ENCODE data around the gene IGFL2.
"Not testable (repeated sequence)": the region's sequence is repeated elsewhere in the genome, so short reads cannot be mapped to it uniquely, and the experiment has no call there.

The IGFL2 gene

DNA sequence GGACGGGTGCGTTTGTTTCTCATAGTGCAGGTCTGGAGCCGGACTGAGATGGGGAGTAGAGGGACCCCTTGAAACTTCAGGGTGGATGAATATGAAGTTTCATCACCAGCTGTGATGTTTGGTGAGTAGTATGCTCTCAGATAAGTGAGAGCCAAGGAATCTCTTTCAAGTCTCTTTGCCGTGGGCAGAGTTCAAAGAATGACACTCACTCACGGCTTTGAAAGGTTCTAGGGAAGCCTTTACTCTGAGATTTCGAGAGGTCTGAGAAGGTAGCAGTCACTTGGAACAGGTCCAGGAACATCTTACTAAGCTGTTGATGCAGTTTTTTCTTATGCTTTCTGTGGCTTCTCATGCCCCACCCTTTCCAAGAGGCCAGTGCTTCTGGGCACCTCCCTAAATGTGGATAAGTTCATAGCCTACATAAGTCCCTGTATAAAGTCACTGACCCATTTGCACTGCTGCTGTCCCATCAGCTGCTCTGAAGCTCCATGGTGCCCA is at the start of gene IGFL2:
Gene IGFL2 (plus strand): TSS at position 448 of the 498 bp plus-strand sequence. CDS start 41 bp downstream, at position 489.
- no peak for DNase-seq (ENCODE audit: low read depth)

DNA sequence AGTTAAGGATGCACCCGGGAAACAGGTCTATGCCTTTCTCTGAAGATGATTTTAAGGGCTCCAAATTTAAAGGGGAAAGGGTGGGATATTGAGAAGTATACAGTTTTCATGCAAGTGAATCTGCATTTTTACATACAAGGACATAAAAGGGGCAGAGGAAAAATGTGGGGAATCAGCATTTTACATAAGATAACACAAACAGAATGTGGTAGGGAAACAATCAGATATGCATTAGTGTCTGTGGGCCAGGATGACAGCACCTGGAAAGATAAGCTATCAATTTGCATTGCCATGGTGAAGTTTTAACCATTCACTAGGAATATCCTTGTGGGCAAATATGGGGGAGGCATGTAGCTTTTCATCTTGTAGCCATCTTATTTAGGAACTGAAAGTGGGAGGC is 47.7 kb upstream of the IGFL2 start:
- no peak for DNase-seq (ENCODE audit: low read depth)

DNA sequence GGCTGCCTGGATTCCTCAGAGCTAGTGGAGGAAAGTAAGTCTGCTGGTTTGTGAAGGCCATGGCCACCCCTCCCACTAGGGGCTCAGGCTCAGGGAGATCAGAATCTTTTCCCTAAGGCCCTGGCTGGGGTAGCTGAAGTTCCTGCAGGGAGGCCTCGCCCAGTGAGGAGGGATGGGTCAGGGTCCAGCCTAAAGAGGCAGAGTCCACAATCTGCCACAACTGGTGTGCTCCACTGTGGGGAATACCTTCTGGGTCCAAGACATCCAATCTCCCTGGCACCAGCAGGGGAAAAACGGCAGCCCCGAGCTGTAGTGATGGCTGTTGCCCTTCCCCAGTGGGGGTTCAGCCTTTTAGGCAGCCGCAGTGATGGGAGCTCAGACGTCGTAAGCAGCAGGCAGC is 46.7 kb upstream of the IGFL2 start:
- DNase-seq (ENCODE audit: low read depth), result no peak

DNA sequence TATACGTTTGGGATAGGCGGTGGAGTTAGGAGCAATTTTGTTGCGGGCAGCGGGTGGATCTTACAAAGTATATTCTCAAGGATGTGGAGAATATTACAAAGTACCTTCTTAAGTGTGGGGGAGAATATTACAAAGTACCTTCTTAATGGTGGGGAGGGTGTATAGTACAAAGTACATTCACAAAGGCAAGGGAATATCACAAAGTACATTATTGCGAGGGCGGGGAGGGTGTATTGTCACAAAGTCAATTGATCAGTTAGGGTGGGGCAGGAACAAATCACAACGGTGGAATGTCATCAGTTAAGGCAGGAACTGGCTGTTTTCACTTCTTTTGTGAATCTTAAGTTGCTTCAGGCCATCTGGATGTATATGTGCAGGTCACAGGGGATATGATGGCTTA is 45.7 kb upstream of the IGFL2 start:
- not testable (repeated sequence) for DNase-seq (ENCODE audit: low read depth)

DNA sequence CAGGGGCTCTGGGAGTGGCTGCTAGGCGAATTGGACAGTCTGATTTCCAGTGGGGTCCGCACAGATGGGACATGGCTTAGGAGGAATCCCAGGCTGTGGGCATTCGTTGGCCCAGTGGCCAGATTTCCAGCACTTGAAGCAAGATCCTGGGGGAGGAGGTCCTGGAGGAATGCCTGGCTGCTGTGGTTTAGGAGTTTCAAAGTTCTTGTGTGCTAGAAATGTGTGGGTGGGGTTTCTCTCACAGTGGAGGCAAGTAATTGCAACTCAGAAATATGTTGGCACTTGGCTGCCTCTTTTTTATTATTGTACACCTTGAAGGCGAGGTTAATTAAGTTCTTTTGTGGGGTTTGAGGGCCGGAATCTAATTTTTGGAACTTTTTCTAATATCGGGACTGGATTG is 40.7 kb upstream of the IGFL2 start:
- no peak for DNase-seq (ENCODE audit: low read depth)

DNA sequence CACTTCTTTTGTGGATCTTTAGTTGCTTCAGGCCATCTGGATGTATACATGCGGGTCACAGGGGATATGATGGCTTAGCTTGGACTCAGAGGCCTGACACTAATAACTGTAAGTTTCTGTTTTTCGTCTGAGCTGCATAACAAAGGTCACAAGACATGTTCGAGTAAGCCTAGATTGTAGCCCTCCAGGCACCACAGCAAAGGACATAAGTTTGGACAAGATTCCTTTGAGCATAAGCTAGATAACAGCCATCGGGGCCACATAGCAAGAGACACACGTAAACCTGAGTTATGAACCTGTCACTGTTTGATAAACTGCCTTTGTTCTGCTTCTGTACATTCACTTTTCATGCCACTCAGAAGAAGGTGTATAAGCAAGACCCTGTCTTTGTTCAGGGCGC is 38.2 kb upstream of the IGFL2 start:
- DNase-seq (ENCODE audit: low read depth), result no peak

DNA sequence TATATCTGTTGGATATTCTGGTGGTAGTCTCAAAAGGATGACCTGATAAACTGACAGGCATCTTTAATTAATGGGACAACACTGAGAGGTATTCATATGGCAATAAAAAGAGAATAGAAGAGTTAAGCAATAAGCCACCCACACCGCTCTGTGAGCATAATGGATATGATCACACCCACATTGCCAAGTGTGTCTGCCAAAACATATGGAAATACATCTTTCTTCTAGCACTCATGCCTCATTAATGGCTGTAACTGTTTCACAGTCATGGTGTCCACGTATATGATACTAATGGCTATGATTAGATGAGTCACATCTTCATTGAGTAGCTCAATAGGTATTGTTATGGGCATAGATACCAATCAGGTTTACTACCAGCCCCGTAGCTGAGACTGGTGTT is 36.7 kb upstream of the IGFL2 start:
- DNase-seq (ENCODE audit: low read depth), result no peak

DNA sequence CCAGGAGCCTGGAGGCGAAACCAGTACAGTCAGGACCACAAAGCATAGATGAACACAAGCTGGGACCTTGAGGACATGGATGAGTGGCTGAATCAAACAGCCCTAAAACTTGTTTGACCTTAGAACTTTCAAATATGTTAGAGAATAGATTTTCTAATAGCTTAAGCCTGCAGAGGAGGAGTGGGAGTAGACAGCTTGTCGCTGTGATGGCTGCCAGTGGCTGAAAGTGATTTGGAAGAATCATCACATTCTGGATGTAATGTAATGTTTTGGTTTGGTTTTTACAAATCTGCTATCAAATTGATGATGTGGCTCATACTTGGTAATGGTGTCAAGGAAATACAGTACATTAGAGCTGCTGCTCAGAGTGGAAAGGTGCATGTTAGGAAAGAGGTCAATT is 35.5 kb upstream of the IGFL2 start:
- DNase-seq (ENCODE audit: low read depth), result no peak

DNA sequence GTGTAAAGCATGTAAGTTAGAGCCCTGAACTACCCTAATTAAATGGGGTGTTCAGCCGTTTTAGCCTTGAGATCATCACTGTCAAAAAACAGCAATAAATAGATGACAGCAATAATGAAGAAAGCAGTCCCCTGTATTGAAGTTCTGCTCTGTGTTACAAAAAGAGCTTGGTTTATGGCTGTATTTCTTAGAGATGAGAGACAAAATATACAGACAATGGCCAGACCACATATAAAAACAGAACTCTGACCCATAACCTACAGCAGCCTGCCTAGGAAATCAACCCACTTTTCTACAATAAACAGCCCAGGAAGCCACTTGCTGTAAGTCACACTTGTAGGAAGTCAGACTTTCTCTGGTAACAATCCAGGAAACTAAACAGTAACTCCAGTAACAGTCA is 34.3 kb upstream of the IGFL2 start:
- DNase-seq (ENCODE audit: low read depth), result no peak

DNA sequence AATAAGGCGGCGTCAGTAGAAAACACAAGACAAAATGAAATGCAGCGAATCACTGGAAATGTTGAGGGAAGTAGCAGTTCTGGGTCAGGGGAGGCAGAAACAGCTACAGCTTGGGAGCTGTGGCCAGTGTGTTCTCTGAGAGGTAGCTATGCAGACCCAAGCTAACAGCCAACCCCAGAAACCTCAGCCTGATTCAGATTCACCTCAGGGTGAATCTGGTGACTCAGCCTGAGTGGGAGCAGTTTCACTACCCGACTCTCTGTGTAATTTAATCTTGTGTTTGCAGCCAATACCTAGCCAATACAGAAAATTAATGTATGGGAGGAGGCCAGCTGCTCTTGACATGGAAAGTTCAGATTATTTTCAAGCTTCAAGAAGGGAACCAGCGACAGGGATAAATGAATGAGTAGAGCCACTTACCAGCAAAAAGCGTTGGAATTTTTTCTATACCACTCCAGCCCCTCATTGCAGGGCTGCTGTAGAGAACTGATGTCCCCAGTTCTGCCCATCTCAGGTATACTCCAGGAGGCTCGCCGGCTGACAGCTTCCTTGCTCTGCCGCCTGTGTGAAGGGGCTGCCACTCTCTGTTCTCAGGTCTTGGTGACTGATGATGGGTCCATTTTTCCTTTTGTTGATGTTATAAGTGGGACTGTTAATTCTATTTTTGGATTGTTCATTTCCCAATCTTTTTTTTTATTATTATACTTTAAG is 32.5 kb upstream of the IGFL2 start:
- DNase-seq (ENCODE audit: low read depth), result peak; percentile 8

DNA sequence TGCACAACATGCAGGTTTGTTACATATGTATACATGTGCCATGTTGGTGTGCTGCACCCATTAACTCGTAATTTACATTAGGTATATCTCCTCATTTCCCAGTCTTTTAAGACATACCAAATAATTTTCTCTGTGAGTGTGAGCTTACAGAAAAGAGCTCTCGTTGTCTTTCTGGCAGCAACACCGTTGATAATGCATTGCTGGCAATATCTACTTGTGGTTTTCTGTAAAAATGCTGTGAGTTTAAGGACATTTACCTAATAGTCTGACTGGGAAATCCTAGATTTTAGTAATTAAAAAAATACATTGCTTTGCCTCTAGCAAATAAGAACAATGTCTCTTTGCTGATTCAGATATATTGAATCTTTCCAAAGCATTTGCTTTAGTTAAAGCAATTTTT is 31.9 kb upstream of the IGFL2 start:
- no peak for DNase-seq (ENCODE audit: low read depth)

DNA sequence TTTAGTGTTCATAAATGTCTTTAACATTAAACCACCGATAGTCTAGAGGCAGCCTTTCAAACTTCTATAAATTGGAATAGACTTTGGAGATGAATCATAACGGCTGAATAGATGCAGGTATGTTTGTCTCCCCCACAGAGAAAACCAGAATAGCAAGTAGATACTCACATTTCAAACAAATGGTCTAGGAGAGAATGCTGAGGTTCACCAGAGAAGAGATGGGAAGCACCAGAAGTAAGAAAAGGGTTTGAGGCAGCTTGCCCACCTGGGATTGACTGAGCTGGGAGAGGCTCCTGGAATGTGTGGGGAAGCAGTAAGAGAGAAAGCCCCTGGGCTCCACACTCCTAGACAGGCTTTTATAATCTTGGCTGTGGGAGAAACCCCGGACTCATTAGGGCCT is 29.9 kb upstream of the IGFL2 start:
- no peak for DNase-seq (ENCODE audit: low read depth)

DNA sequence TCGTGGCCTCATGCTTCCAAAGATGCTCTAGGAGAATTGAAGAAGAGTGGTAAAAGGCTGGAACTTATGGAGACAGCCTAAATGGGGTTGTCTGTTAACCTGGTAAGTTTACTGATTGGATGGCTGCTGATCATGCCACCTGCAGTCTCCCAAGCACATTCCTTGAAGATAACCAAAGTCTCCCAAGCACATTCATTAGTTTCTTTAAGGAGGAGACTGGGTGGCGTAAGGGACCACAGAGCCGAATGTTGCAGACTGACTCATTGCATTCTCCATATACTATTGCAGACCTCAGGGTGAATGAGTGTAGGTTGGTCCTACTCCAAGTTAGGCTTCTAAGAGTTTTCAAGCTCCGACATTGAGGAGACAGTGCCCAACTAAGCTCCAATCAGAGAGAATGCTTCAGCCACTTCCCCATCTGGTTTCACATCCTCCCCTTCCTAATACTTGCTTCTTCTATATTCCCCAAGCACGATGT is 23.4 kb upstream of the IGFL2 start, which contains the start of gene IGFL3:
Gene IGFL3 (minus strand): TSS at position 51 of the 478 bp plus-strand sequence. CDS start 39 bp downstream, at position 12.
- DNase-seq (ENCODE audit: low read depth), result no peak

DNA sequence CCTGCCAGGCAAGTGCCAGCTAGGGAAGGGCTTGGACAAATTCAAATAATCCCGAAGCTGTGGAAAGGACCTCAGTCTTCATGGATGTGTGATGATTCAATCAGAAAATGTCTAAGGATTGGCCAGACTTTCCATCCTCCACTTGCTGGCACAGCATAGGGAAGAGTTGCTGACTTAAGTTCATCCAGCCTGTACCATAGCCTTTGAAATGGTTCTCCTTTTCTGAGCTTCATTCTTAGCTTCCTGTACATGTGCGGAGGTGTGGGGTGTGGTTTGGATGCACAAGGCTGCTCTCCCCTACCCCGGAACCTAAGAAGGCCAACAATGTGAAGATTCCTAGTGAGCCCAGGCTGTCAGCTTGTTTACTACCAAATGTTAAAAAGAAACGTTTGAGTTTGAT is 22.6 kb upstream of the IGFL2 start:
- DNase-seq (ENCODE audit: low read depth), result no peak

DNA sequence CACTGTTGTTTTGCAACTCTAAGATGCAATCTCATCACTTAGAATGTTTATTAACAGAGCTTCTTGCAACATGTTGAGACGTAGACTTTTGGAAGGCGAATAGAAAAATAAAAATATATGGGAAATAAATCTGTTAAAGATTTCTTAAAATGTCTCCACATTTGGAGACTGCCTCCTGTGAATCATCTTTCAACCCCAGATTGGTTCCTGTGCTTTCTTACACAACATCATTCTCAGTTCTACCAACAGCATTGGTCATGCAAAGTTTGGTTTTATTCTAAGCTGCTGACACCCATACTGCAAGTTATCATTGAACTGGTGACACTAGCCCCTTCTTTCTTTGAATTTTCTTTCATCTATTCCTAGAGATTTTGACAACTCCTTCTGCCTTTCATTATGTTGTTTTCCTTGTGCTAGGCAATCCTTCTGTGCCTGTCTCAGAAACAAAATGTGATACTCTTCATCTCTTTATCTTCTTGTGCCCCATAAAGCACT is 21.9 kb upstream of the IGFL2 start:
- no peak for DNase-seq (ENCODE audit: low read depth)

DNA sequence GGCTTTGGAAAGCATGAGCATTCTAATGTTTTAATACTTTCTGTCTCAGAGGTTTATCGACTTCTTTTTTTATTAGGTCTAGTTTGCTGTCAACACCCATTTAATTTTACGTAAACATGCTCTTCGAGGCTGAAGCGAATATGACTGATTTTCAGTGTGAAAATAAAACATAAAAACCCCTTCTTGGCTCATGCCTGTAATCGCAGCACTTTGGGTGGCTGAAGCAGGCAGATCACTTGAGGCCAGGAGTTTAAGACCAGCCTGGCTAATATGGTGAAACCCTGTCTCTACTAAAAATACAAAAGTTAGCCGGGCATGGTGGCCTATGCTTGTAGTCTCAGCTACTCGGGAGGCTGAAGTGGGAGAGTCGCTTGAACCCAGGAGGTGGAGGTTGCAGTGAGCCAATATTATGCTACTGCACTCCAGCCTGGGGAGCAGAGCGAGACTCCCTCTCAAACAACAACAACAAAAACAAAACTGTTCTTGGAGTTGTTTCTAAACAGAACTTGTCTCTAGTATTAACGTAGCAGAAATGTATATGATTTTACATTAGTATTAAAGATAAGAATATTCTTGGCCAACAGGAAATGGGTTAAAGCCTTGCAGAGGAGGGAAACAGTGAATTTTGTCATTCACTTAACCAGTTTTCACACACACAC is 16.4 kb upstream of the IGFL2 start:
- no peak for DNase-seq (ENCODE audit: low read depth)

DNA sequence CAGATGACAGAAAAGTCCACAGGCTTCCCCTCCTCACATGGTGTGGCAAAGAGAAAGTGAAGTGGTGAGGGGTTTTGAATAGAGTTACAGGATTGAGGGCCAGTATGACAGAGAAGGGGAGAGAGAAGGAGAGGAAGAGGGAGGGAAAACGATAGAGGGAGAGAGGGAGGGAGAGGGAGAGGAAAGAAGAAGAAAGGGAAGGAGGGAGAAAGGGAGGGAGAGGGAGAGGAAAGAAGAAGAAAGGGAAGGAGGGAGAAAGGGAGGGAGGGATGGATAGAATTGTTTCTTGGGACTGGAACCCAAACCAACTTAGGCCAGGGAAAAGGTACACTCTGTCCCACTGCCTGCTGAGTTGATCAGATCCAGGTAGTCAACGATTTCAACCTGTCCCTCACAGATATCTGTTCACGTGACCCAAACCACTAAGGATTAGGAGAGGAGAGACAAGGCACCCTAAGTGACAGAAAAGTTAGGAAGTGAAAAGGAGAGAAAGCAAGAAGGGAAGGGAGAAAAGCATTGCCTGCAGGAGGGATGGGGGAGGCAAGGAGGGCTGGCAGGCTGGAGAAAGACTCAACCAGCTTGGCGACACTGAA is 15.4 kb upstream of the IGFL2 start:
- no peak for DNase-seq (ENCODE audit: low read depth)

DNA sequence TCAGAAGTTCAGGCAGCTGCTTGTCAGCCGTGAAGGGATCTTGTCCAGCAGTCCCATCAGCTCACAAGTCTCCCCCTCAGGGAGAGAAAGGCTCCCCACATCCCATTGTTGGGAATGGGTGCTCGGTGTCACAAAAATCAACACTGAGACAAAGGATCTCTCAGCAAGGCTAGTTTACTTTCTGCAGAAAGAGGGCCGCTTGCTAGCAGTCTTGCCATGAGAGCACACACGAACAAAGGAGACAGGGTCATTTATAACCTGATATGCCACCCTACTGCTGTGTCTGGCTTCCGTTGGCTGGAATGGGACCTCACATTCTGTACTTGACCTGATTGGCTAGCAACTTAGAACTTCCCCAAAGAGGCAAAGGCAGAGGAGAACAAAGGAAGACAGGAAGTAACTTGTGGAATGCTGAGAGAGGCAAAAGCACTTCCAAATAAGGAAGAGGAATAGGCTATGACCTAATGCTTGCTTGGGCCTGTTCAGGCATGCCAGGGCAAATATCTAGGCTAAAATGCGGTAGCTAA is 14.9 kb upstream of the IGFL2 start:
- DNase-seq (ENCODE audit: low read depth), result no peak

DNA sequence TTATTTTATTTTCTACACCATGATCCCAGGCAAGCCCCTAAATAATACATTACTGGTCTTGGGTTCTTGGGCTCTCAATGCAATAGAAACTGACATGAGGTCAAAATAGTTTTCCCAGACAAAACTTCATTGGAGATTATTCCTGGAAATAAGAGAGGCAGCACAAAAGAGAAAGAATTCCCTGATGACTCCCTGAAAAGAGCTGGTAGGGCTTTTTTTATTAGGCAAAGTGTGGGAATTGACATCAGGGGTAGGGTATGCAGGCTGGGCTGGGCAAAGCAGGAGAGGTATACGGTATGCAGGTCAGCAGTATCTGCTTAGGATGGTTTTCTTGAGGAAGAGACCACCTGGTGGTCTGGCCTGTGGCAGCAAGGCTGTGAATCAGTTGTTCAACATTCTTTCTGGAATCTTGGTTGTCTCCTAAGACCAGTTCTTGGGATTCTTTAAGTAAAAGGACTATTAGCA is 14.2 kb upstream of the IGFL2 start:
- no peak for DNase-seq (ENCODE audit: low read depth)

DNA sequence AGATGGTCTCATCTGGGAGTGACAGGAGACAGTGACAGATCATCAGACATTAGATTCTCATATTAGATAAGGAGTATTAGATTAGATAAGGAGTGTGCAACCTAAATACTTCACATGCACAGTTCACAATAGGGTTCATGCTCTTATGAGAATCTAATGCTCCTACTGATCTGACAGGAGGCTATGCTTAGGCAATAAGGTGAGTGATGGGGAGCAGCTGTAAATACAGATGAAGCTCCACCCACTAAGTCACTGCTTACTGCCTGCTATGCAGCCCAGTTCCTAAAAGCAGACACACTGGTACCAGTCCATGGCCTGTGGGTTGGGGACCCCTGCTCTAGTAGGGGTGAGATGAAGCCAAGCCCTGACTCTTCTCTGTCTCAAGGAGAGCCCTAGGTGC is 13.5 kb upstream of the IGFL2 start:
- DNase-seq (ENCODE audit: low read depth), result no peak

DNA sequence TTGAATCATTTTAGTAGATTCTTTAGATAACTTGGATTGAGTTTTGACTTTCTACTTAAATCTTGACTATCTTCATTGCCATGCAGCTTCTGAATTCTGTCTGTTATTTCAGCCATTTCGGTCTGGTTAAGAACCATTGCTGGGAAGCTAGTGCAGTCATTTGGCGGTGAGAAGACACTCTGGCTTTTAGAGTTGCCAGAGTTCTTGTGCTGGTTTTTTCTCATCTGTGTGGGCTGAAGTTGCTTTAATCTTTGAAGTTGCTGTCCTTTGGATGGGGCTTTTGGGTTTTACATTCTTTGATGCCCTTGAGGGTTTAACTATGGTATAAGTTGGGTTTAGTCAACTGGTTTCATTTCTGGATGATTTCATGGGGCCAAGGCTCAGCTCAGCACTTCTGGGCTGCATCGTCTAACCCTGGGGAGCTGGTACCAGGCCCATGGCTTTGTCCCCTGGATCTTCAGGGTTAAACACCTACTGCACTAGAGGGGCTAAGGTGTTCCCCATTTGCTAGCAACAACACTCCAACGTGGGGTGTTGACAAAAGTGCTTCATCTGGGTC is 10.0 kb upstream of the IGFL2 start:
- DNase-seq (ENCODE audit: low read depth), result no peak

DNA sequence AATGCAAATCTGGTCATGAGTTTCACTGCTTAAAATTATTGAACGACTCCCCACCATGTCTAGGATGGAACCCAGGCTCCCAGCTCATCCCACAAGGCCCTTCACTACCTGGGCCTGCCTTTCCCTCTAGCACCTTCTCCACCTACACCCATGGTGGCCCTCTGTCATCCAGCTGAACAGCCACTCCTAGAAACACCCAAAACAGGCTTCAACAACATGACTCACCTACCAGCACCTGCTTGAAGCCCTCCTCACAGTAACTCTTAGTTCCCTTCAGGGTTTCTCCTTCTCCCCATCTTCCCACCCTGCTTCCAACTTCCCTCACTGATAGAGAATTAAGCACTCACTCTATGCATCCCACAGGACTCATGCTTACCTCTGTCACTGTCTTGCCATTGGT is 6.6 kb upstream of the IGFL2 start:
- no peak for DNase-seq (ENCODE audit: low read depth)
